NCI-H524 (cell line): ENCODE data around the gene CFAP52.
A peak's percentile ranks its signal among the peaks of the same experiment; 100 is the strongest.
"Not testable (repeated sequence)": the region's sequence is repeated elsewhere in the genome, so short reads cannot be mapped to it uniquely, and the experiment has no call there.

ENCODE experiments used
- DNase-seq, 2 experiments: peaks; one replicate each; lab custom pipeline; 2025; lab: John Stamatoyannopoulos, UW

CFAP52 gene

GRCh38 chr17:9576521-9577372 lies at the start of gene CFAP52:
Gene CFAP52, plus strand, starts transcription at chr17:9576642. Its CDS starts 54 bp downstream, at chr17:9576696.
- peak; percentile 37 to 70 for DNase-seq

- no peak for DNase-seq
Observed at GRCh38 chr17:9527788-9528187, 48.7 kb upstream of the CFAP52 start.

DNA sequence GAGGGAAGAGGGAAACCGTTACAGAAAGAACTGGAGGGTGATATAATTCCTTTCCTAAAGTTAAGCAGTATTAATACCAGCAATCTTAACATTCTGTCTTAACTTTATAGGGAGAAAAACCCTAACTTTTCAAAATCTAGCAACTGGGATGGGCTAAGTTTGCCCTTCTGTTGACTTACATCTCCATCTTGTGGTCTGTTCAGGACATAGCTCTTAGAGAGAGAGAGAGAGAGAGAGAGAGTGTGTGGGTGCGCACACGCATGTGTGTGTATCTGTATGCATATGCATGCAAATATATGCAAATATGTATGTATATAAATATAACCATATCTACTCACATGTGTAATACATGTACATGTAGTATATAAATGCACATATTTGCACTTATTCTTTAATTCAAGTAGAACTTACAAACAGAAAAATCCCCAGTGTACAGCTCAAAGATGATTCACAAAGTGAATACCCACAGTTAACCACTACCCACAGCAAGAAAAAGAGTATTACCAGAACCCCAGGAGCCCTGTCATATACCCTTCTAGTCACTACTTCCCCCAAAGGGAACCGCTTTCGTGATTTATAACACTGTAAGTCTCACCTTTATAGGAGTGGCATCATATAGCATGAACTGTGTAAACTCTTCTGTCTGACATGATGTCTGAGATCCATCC lies 47.3 kb upstream of the CFAP52 start:
- peak in 1 of 2 experiments; percentile 6 for DNase-seq

DNA sequence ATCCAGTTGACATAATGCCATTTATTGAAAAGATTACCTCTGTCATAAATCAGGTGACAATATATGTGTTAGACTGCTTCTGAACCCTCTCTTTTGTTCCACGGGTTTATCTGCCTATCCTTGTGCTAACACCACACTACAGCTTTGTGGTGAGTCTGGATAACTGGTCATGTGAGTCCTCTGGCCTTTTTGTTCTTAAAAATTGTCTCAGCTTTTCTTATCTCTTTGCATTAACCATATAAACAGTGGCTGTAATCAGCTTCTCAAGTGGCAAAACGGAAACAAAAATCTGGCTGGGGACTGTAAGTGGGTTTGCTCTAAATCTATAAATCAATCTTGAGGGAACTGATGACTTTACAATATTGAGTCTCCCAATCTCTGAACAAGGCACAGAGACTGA lies 45.4 kb upstream of the CFAP52 start:
- DNase-seq = no peak

DNA sequence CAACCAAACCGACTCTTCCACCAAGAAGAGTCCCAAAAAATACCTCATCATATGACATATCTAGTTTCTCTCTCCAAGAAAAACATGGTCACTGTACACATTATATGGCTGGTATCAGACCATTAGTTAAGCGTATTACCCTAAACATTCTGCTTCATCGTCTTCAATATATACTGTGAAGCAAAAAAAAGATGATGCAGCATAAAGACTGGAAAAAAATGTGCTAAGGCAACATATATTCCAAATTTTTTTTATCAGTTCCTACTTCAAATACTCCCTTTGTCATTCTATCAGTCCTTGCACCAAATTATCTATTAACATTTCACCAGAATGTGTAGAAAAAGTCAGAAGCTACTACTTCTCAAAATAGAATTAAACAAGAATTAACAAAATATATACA lies 43.7 kb upstream of the CFAP52 start:
- no peak for DNase-seq

DNA sequence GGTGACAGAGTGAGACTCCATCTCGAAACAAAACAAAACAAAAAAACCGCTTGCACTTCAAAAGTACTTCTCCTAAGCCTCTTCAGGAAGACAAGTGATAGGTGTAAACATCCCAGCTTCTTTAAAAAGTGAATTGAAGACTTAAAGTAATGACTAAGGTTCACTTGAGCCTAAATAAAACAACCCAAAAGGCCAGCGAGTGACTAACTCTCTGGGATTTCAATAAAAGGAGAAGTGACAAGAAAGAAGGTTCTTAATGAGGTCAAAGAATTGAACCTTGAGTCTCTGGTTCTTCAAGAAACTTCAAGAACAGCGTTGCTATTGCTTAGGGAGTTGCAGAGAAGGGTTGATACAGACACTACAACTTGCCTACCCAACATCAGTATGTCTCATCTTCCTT lies 43.0 kb upstream of the CFAP52 start:
- no peak for DNase-seq

DNA sequence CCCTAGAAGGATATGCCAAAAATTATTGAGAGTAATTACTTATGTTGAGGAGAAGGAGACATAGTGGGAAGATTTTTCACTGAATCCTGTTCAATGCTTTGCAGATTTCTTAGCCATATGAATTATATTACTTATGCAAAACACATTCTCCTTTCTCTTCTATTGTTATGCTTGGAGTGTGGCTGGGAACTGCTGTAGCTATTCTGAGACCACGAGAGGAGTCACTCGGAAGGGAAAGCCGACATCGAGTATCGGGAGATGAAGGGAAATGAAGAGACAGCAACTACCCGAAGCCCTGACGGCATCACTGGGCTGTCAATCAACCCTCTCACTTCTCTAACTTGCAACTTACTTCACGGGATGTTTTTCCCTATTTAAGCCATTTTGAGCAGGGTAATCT lies 40.4 kb upstream of the CFAP52 start:
- DNase-seq = no peak

DNA sequence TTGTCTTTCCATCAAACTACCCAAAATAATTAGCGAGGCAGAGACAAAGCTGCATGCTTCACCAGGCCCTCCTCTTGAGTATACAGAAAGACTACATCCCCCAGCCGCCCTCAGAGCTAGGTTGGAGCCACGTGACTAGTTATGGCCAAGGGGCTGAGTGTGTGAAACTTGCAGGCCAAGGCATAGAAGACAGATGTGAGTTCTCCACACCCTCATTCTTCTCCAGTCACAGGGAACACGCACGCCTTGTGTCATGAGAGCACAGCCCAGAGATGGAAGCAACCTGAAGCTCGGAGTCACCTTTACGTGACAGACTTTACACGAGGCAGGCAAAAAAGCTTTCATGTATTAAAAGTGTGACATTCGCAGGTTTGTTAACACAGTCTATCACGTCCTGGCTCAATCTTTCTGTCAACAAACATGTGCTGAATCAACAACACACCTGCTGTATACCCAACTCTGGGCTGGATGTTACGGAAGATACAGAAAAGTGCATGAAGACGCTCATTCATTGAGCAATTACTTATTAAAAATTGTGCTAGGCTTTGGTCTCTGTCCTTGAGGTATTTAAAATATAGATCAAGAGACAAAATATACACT lies 39.2 kb upstream of the CFAP52 start:
- DNase-seq = no peak

DNA sequence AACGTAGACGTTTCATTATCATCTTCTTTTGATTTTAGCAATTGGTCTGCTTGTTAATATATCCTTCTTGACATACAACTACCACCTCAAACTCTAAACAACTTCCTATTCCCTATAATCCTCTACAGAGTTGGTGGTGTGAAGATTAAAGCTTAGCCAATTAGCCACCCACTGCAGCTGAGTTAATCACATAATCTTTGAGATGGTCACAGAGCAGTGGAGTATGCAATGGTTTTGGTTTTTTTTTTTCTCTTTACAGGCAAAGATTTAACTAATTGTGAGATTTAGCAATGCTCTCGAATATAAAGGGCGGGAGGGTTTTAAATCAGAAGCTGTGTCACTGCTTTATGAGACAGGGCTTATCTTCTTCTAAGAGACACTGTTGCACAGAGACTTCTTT lies 37.8 kb upstream of the CFAP52 start:
- DNase-seq = peak; percentile 21 to 37

DNA sequence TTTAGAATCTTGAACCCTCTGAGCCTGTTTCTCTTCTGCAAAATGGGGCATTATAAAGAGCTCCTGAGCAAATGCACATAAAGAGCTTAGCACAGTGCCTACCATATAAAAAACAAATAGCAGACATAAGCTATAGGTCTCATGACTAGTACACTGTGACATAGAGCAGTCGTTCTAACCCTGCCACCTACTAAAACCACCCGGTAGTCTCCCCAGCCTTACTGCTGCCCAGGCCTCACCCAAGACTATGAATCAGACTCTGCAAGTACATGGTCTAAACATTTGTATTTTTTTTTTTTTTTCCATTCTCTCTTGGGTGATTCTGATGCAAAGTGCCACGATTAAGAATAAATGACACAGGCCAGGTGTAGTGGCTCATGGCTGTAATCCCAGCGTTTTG lies 34.7 kb upstream of the CFAP52 start:
- DNase-seq = no peak

DNA sequence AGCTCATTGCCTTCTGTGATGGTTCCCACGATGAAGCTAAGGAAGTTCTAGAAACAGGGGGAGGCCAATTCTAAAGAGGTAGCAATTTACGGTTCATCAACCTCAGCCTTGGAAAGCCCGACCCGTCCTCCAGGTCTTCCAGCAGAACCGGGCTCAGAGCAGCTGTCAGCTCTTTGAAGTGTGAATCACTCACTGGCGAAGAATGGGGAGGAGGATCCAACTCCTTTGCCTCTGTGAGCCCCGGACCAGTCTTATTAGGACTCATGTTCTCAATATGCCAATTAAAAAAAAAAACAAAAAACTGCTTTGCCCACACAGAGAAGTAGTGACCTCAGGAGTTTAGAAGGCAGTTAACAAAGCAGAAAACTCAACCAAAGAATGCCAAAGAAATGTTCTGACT lies 32.2 kb upstream of the CFAP52 start:
- no peak for DNase-seq

DNA sequence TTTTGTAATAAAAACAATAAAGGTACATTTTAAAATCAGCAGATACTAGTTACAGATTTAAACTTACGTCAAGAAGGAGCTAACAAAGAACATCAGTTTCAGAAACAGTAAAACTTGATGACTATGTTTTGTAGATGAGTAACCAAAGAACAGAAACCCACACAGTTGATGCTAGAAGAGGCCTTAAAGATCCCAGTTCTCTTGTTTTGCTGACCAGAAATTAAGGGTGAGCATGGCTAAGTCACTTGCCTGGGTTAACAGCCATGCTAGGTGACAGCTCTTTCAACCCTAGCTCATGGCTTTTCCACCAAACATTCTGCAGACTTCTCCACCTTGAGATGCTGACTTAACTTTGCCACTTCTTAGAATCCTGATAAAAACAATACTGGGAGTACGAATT lies 27.2 kb upstream of the CFAP52 start:
- no peak for DNase-seq

DNA sequence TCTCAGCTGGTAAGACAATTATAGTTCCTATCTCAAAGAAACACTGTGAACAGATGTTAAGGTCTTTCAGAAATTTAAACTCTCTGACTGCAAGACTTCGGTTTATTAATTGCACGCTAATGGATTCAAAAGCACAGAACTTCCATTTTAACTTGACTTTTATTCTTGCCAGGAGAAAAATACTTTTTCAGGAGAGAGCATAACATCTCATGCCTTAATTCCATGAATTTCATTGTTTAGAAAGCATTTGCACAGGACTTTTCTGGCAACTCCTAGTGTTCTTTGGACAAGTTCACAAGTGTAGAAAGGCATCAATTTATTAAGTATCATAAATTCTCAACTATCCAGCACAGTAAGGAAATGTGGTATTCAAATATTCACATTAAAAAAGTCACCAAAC lies 23.3 kb upstream of the CFAP52 start:
- DNase-seq = no peak

- DNase-seq = no peak
Observed at GRCh38 chr17:9553596-9553995, 22.8 kb upstream of the CFAP52 start.

GRCh38 chr17:9554715-9555114 lies 21.7 kb upstream of the CFAP52 start:
- peak in 1 of 2 experiments; percentile 45 for DNase-seq

GRCh38 chr17:9557161-9557755 lies 19.2 kb upstream of the CFAP52 start:
- no peak for DNase-seq

- DNase-seq = no peak
Observed at GRCh38 chr17:9557857-9558256, 18.6 kb upstream of the CFAP52 start.

- DNase-seq = no peak
Observed at GRCh38 chr17:9564104-9564503, 12.3 kb upstream of the CFAP52 start.

DNA sequence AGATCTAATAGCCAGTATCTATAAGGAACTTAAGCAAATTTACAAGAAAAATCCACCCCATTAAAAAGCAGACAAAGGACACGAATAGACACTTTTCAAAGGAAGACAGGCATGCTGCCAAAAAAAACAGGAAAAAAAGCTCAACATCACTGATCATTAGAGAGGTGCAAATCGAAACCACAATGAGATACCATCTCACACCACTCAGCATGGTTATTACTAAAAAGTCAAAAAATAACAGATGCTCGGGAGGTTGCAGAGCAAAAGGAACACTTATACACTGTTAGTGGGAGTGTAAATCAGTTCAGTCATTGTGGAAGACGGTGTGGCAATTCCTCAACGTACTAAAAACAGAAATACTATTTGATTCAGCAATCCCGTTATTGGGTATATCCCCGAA lies 10.4 kb upstream of the CFAP52 start:
- DNase-seq = no peak

GRCh38 chr17:9566739-9567138 lies 9.7 kb upstream of the CFAP52 start:
- DNase-seq = not testable (repeated sequence)

- no peak for DNase-seq
Observed at GRCh38 chr17:9568004-9568403, 8.4 kb upstream of the CFAP52 start.

DNA sequence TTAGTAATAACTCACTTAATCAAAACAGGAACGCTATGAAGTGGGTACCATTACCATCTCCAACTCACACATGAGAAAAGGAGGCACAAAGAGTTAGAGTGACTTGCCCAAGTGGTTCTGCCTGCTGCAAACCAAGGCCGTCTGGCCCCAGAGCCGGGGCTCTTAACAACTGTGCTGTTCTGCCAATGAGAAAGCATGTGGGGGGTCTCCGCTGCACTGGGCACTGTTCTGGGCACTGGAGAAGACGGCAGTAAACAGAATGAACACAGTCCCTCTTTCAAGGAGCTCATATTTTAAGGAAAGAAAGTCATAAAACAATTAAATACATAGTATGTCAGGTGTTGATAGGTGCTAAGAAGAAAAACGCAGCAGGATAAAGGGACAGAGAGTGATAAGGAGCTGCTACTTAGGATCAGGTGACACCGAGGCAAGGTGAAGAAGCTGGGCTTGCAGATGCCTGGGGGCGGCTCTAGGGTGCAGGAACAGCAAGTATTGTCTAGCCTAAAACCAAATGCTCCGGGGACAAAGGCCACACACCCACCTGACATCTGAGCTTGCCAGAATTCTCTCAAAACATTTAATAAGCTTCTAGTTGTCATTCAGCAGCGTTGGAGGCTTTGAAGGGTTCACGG lies 7.4 kb upstream of the CFAP52 start:
- DNase-seq = no peak
